Loucy (cell line): ENCODE results near the gene PTPN9.
"Not testable (repeated sequence)": the region's sequence is repeated elsewhere in the genome, so short reads cannot be mapped to it uniquely, and the experiment has no call there.

Source experiments
- H2AFZ ChIP-seq: fragments of 200-600 bp; sonication (generic); 2 replicates; pipeline ENCODE4 v1.6.0; 2016; ENCODE audit warnings: antibody characterized with exemption, mild to moderate bottlenecking, low read length, moderate library complexity
- H3F3A ChIP-seq: fragments of 200-600 bp; 2 replicates; pipeline ENCODE4 v1.6.0; 2016; ENCODE audit warnings: antibody characterized with exemption, low read depth, mild to moderate bottlenecking
- H3K27me3 ChIP-seq: fragments of 200-600 bp; sonication (generic); 2 replicates; pipeline ENCODE4 v1.6.1; 2014; ENCODE audit warnings: low read length, mild to moderate bottlenecking; ENCODE audit not compliant: insufficient read depth, poor library complexity, severe bottlenecking
- H3K36me3 ChIP-seq: fragments of 200-600 bp; sonication (generic); 2 replicates; pipeline ENCODE4 v1.6.1; 2016; ENCODE audit warnings: low read length; ENCODE audit not compliant: insufficient read depth
- H3K4me1 ChIP-seq: fragments of 200-600 bp; sonication (generic); 2 replicates; pipeline ENCODE4 v1.5.1; 2014; ENCODE audit warnings: low read length, mild to moderate bottlenecking; ENCODE audit not compliant: insufficient read depth, poor library complexity, severe bottlenecking
- H3K4me2 ChIP-seq: fragments of 200-600 bp; sonication (generic); 2 replicates; pipeline ENCODE4 v1.6.0; 2014; ENCODE audit warnings: antibody characterized with exemption, low read length, low read depth, mild to moderate bottlenecking; ENCODE audit not compliant: poor library complexity, severe bottlenecking
- H3K4me3 ChIP-seq: fragments of 200-600 bp; sonication (generic); 2 replicates; pipeline ENCODE4 v1.5.1; 2014; ENCODE audit warnings: low read length, mild to moderate bottlenecking, mixed read lengths; ENCODE audit not compliant: poor library complexity, severe bottlenecking
- H3K79me2 ChIP-seq: fragments of 200-600 bp; sonication (generic); 2 replicates; pipeline ENCODE4 v1.6.1; 2014; ENCODE audit warnings: low read length; ENCODE audit not compliant: insufficient read depth
- H3K9ac ChIP-seq: fragments of 200-600 bp; sonication (generic); 2 replicates; pipeline ENCODE4 v1.6.0; 2014; ENCODE audit warnings: mild to moderate bottlenecking, low read depth, low read length, moderate library complexity; ENCODE audit not compliant: poor library complexity, severe bottlenecking
- H3K9me2 ChIP-seq: fragments of 200-600 bp; sonication (generic); replicated peaks from 2 replicates; pipeline ENCODE4 v1.6.1; 2016; ENCODE audit warnings: low read depth, low read length, mixed read lengths
- H3K9me3 ChIP-seq: fragments of 200-600 bp; sonication (generic); 2 replicates; pipeline ENCODE4 v1.6.1; 2014; ENCODE audit warnings: mild to moderate bottlenecking, antibody characterized with exemption, low read length, low read depth; ENCODE audit not compliant: insufficient read depth
- H4K20me1 ChIP-seq: fragments of 200-600 bp; sonication (generic); 2 replicates; pipeline ENCODE4 v1.6.0; 2014; ENCODE audit warnings: antibody characterized with exemption, low read length, mild to moderate bottlenecking; ENCODE audit not compliant: insufficient read depth, poor library complexity, severe bottlenecking
- EZH2phosphoT487 ChIP-seq: fragments of 200-600 bp; IDR thresholded peaks from 2 replicates; pipeline ENCODE4 v1.6.1; 2018; ENCODE audit warnings: antibody characterized with exemption, mild to moderate bottlenecking, moderate library complexity, borderline replicate concordance
- TF ChIP-seq, protein P1 (sequence below): fragments of 200-600 bp; sonication (generic); conservative IDR thresholded peaks from 2 replicates; pipeline ENCODE4 v1.5.1; 2014; ENCODE audit warnings: mild to moderate bottlenecking, antibody characterized with exemption, low read length

The PTPN9 gene

DNA sequence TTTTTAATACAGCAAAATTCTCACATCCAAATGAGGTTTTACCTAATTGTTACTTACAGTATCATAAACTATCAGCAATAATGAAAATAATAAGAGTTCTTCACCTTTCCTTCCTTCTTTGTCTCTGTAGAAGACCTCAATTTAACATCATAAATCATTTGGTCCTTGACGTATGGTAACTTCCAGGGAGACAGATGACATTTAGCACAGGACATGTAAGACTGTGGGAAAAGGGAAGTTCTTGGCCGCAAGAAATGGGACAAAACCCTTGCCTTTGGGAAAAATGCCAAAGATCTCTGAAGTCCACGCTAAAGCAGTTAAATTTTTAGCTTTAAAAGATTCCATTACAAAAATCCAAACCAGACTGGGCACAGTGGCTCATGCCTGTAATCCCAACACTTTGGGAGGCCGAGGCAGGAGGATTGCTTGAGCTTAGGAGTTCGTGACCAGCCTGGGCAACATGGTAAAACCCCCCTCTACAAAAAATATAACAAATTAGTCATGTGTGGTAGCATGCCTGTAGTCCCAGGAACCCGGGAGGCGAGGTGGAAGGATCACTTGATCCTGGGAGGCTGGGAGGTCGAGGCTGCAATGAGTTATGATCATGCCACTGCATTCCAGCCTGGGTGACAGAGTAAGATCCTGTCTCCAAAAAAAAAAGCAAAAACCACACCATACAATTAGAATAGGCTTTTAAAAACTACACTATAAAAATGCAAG lies 8.8 kb downstream of the PTPN9 start:
- no peaks in the 10 kb centered on the region for H3K9me2 ChIP-seq
- H3K79me2 ChIP-seq: peaks cover 93% of the 10 kb centered on the region
- no peaks in the 10 kb centered on the region for H3K27me3 ChIP-seq

DNA sequence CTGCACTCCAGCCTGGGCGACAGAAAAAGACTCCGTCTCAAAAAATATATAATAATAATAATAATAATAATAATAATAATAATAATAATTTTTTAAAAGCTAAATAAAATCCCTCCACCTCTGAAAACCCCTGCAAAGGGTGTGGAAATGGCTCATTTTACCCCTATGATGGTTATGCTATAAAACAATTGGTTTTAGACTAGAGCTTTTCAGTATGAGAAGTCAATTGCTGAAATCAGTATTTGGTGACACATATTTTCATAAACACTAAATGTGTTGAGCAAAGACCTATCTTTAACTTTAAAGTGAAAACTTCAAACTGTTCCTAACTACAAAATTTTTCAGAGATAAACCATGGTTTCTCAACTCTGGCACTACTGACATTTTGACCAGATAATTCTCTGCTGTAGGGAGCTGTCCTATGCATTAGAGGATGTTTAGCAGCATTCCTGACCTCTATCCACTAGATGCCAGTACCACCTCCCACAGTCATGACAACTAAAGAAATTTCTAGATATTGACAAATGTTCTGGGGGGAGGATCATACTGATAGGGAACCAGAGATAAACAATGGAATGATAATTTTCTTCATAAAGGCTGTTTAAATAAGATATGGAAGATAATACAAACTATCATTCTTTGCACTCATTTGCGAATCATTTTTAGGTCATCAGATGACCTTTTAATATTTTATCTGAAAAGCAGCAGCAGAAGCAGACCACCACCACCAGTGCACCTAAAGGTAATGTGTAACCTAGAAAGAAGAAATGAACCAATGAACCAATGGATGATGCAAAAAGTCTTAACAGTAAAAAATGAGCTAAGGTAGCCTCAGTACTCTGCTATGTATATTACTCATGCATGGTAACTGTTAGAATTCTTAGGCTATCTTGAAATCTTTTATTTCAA lies 13.8 kb downstream of the PTPN9 start:
- H4K20me1 ChIP-seq: peaks cover 9% of the 10 kb centered on the region

More for the DNA sequence above, 8.8 kb downstream of the PTPN9 start:
- no peak overlapping the region for H3K4me3 ChIP-seq
- no peaks in the 10 kb centered on the region for H3K9me3 ChIP-seq
- H3K36me3 ChIP-seq: no peaks in the 10 kb centered on the region
- H3F3A ChIP-seq: no peaks in the 10 kb centered on the region
- H3K9ac ChIP-seq: no peak overlapping the region
- no peak overlapping the region for H3K4me2 ChIP-seq
- no peak overlapping the region for H2AFZ ChIP-seq
- TF ChIP-seq, protein P1, sequence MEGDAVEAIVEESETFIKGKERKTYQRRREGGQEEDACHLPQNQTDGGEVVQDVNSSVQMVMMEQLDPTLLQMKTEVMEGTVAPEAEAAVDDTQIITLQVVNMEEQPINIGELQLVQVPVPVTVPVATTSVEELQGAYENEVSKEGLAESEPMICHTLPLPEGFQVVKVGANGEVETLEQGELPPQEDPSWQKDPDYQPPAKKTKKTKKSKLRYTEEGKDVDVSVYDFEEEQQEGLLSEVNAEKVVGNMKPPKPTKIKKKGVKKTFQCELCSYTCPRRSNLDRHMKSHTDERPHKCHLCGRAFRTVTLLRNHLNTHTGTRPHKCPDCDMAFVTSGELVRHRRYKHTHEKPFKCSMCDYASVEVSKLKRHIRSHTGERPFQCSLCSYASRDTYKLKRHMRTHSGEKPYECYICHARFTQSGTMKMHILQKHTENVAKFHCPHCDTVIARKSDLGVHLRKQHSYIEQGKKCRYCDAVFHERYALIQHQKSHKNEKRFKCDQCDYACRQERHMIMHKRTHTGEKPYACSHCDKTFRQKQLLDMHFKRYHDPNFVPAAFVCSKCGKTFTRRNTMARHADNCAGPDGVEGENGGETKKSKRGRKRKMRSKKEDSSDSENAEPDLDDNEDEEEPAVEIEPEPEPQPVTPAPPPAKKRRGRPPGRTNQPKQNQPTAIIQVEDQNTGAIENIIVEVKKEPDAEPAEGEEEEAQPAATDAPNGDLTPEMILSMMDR: no peak
- no peak for TF ChIP-seq EZH2phosphoT487
- H3K4me1 ChIP-seq: peaks cover 31% of the 10 kb centered on the region
- peaks cover 35% of the 10 kb centered on the region for H4K20me1 ChIP-seq

DNA sequence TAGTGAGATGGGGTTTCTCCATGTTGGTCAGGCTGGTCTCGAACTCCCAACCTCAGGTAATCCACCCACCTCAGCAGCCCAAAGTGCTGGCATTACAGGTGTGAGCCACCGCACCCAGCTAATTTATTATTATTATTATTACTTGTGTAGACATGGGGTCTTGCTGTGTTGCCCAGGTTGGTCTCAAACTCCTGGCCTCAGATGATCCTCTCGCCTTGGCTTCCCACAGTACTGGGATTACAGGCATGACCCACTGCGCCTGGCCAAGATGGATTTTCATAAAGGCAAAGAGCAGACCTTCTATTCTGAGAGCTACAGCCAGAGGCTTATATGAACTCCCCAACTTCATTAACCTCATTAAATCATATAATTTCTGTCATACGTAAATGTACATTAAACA lies 17.2 kb downstream of the PTPN9 start:
- H3K4me1 ChIP-seq: no peaks in the 10 kb centered on the region
- H4K20me1 ChIP-seq: peaks cover 5% of the 10 kb centered on the region
- H3K36me3 ChIP-seq: no peaks in the 10 kb centered on the region
- TF ChIP-seq, protein P1: no peak
- no peak for TF ChIP-seq EZH2phosphoT487
- no peak overlapping the region for H3K4me2 ChIP-seq
- H3K9me2 ChIP-seq: no peaks in the 10 kb centered on the region
- H3K27me3 ChIP-seq: no peaks in the 10 kb centered on the region
- H3F3A ChIP-seq: no peaks in the 10 kb centered on the region
- H3K79me2 ChIP-seq: peaks cover 44% of the 10 kb centered on the region
- no peak overlapping the region for H3K4me3 ChIP-seq
- no peak overlapping the region for H2AFZ ChIP-seq
- H3K9ac ChIP-seq: no peak overlapping the region
- H3K9me3 ChIP-seq: no peaks in the 10 kb centered on the region

More for the DNA sequence above, 13.8 kb downstream of the PTPN9 start:
- Histone ChIP-seq H3K4me2 (no peak overlapping the region), H3K36me3 (no peaks in the 10 kb centered on the region), H3K9me3 (no peaks in the 10 kb centered on the region), H3K4me3 (no peak overlapping the region), H2AFZ (no peak overlapping the region), H3K27me3 (no peaks in the 10 kb centered on the region), H3K9me2 (no peaks in the 10 kb centered on the region), H3K4me1 (peaks cover 4% of the 10 kb centered on the region), H3K79me2 (peaks cover 71% of the 10 kb centered on the region), H3F3A (no peaks in the 10 kb centered on the region), H3K9ac (no peak overlapping the region)
- no peak for TF ChIP-seq EZH2phosphoT487
- TF ChIP-seq, protein P1: no peak

DNA sequence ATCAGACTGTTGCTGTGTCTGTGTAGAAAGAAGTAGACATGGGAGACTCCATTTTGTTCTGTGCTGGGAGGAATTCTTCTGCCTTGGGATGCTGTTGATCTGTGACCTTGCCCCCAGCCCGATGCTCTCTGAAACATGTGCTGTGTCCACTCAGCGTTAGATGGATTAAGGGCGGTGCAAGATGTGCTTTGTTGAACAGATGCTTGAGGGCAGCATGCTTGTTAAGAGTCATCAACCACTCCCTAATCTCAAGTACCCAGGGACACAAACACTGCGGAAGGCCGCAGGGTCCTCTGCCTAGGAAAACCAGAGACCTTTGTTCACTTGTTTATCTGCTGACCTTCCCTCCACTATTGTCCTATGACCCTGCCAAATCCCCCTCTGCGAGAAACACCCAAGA lies 19.8 kb downstream of the PTPN9 start:
- H3K36me3 ChIP-seq, H4K20me1 ChIP-seq, H2AFZ ChIP-seq, H3K9me3 ChIP-seq, H3K4me3 ChIP-seq, H3K27me3 ChIP-seq, H3K9ac ChIP-seq, H3F3A ChIP-seq, H3K9me2 ChIP-seq, H3K4me2 ChIP-seq, H3K4me1 ChIP-seq: not testable (repeated sequence)
- H3K79me2 ChIP-seq: peaks cover 22% of the 10 kb centered on the region; the same call in 1 of the 2 replicates

DNA sequence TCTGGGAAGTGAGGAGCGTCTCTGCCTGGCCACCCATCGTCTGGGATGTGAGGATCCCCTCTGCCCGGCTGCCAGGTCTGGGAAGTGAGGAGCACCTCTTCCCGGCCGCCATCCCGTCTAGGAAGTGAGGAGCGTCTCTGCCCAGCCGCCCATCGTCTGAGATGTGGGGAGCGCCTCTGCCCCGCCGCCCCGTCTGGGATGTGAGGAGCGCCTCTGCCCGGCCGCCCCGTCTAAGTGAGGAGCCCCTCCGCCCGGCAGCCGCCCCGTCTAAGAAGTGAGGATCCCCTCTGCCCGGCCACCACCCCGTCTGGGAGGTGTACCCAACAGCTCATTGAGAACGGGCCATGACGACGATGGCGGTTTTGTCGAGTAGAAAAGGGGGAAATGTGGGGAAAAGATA lies 20.2 kb downstream of the PTPN9 start:
- not testable (repeated sequence) for H3K4me2 ChIP-seq, H2AFZ ChIP-seq, H3K9me2 ChIP-seq, H3K9me3 ChIP-seq, H3K27me3 ChIP-seq, H3K36me3 ChIP-seq, H3K4me1 ChIP-seq, H3F3A ChIP-seq, H3K4me3 ChIP-seq, H3K9ac ChIP-seq, H4K20me1 ChIP-seq
- H3K79me2 ChIP-seq: peaks cover 18% of the 10 kb centered on the region; the same call in 1 of the 2 replicates
